HL-60/S4 (cell line): ENCODE data around the gene GABRR3.

ENCODE experiments used
- in situ Hi-C: fragments of 300-500 bp; cut with MboI; formaldehyde crosslinking; loops from 2 replicates; pipeline ENCODE4 v1.14.3; 2022; ENCODE audit warnings: low sequenced_read_pairs

The GABRR3 gene

GRCh38 chr3:97992547-97993173 lies 42.5 kb downstream of the GABRR3 start:
- in situ Hi-C loops, result no loop called here

- in situ Hi-C loops, result no loop called here
Observed at GRCh38 chr3:97991293-97991682, 43.8 kb downstream of the GABRR3 start.

GRCh38 chr3:97990624-97991292 lies 44.4 kb downstream of the GABRR3 start:
- in situ Hi-C loops, result no loop called here

- in situ Hi-C loops, result no loop called here
Observed at GRCh38 chr3:97988784-97989568, 46.1 kb downstream of the GABRR3 start.

- in situ Hi-C loops, result no loop called here
Observed at GRCh38 chr3:97987306-97987705, 47.8 kb downstream of the GABRR3 start.

- in situ Hi-C loops, result no loop called here
Observed at GRCh38 chr3:97983933-97984491, 51.1 kb downstream of the GABRR3 start.

- in situ Hi-C loops, result no loop called here
Observed at GRCh38 chr3:97981886-97982285, 53.2 kb downstream of the GABRR3 start.

GRCh38 chr3:97979610-97980009 lies 55.5 kb downstream of the GABRR3 start:
- in situ Hi-C loops, result no loop called here

- in situ Hi-C loops, result no loop called here
Observed at GRCh38 chr3:97975466-97975865, 59.6 kb downstream of the GABRR3 start.

GRCh38 chr3:97974996-97975395 lies 60.1 kb downstream of the GABRR3 start:
- in situ Hi-C loops, result no loop called here

GRCh38 chr3:97972976-97973375 lies 62.1 kb downstream of the GABRR3 start:
- in situ Hi-C loops, result no loop called here

- in situ Hi-C loops, result no loop called here
Observed at GRCh38 chr3:97971679-97972567, 63.2 kb downstream of the GABRR3 start, which contains the start of gene RIOX2. Gene RIOX2 (minus strand): TSS chr3:97972431. CDS start chr3:97967593, 4,838 bp downstream.

GRCh38 chr3:97970956-97971620 lies 64.0 kb downstream of the GABRR3 start:
- in situ Hi-C loops, result no loop called here

GRCh38 chr3:97970156-97970555 lies 65.0 kb downstream of the GABRR3 start:
- in situ Hi-C loops, result no loop called here

GRCh38 chr3:97969541-97969940 lies 65.6 kb downstream of the GABRR3 start:
- in situ Hi-C loops, result no loop called here

GRCh38 chr3:97968376-97968775 lies 66.7 kb downstream of the GABRR3 start:
- in situ Hi-C loops, result no loop called here

GRCh38 chr3:97967966-97968365 lies 67.1 kb downstream of the GABRR3 start:
- in situ Hi-C loops, result no loop called here

GRCh38 chr3:97960993-97961766 lies 73.9 kb downstream of the GABRR3 start:
- in situ Hi-C loops, result no loop called here

GRCh38 chr3:97960551-97960950 lies 74.6 kb downstream of the GABRR3 start:
- in situ Hi-C loops, result no loop called here
